ENCODE measurements around the gene TAOK2. TPM values are rescaled to one million over a fixed set of nuclear protein-coding genes. Genes with fewer than 3 reads are reported as not detected.
"Not testable (repeated sequence)": the region's sequence is repeated elsewhere in the genome, so short reads cannot be mapped to it uniquely, and the experiment has no call there.

TAOK2 gene
- total RNA-seq, 1 experiment from 2014 or later, result 21.5 TPM

DNA sequence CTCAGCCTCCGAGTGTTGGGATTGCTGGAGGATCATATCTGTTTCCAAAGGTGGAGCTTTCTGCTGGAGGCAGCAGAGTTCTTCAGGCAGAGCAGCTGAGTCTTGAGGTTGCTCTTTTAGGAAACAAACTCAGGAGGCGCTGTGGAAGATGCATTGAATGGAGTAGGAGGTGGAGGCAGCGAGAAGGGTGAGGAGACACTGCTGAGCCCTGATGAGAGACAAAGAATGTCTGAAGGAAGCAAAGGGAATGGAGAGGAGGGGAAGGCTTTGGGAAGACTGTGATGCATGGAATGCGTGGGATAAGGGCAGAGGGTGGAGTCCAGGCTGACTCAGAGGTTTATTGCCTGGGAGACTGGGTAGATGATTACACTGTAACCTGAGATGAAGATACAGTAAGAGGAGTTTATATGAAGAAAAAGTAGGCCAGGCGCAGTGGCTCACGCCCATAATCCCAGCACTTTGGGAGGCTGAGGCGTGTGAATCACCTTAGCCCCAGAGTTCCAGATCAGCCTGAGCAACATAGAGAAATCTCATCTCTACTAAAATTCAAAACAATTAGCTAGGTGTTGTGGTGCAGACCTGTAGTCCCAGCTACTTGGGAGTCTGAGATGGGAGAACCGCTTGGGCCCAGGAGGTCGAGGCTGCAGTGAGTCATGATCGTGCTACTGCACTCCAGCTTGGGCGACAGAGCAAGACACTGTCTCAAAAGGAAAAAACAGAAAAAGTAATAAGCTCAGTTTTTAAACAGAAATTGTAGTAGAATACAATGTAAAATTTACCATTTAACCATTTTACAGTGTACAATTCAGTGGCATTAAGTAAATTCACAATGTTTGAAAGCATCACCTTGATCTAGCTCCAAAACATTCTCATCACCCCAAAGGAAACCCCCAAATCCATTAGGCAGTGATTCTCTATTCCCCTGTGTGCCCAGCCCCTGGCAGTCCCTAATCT, 29.5 kb upstream of the TAOK2 start:
- Histone ChIP-seq H4K20me1 (ENCODE audit: insufficient read depth, low read depth, low read length) (no peaks in the 10 kb centered on the region), H3K36me3 (ENCODE audit: insufficient read depth, low read length) (no peaks in the 10 kb centered on the region), H3K9me2 (replicated peaks; ENCODE audit: insufficient read depth, low read length) (no peaks in the 10 kb centered on the region), H3K9me3 (ENCODE audit: low read length) (no peaks in the 10 kb centered on the region), H3K4me1 (ENCODE audit: low read length) (peaks cover 4% of the 10 kb centered on the region), H3K79me2 (ENCODE audit: low read length) (no peaks in the 10 kb centered on the region), H3K4me3 (ENCODE audit: low read length) (no peak overlapping the region), H3K27ac (ENCODE audit: low read length) (no peak overlapping the region), H2AFZ (ENCODE audit: low read length) (no peak overlapping the region; the same call in 1 of the 2 replicates), H3K9ac (ENCODE audit: low read length) (0 out of 2 replicates have a peak overlapping the region, but pooled peaks have one; percentile 8), H3K4me2 (ENCODE audit: low read depth, low read length, poor library complexity, severe bottlenecking) (peak overlapping the region; percentile 16), H3K27me3 (ENCODE audit: low read length) (no peaks in the 10 kb centered on the region)
- DNase-seq, result no peak

- H3K79me2 ChIP-seq (ENCODE audit: low read length), result no peaks in the 10 kb centered on the region
- no peak for DNase-seq
- H3K4me2 ChIP-seq (ENCODE audit: low read depth, low read length, poor library complexity, severe bottlenecking), result no peak overlapping the region
- H3K4me3 ChIP-seq (ENCODE audit: low read length), result no peak overlapping the region
- no peak overlapping the region for H3K9ac ChIP-seq (ENCODE audit: low read length)
- H4K20me1 ChIP-seq (ENCODE audit: insufficient read depth, low read depth, low read length), result no peaks in the 10 kb centered on the region
- H2AFZ ChIP-seq (ENCODE audit: low read length), result no peak overlapping the region
- H3K27ac ChIP-seq (ENCODE audit: low read length), result no peak overlapping the region
- H3K27me3 ChIP-seq (ENCODE audit: low read length), result no peaks in the 10 kb centered on the region
- peaks cover 4% of the 10 kb centered on the region for H3K4me1 ChIP-seq (ENCODE audit: low read length)
- H3K9me3 ChIP-seq (ENCODE audit: low read length), result no peaks in the 10 kb centered on the region; the same call in 1 of the 2 replicates
- H3K36me3 ChIP-seq (ENCODE audit: insufficient read depth, low read length), result no peaks in the 10 kb centered on the region
- no peaks in the 10 kb centered on the region for H3K9me2 ChIP-seq (replicated peaks; ENCODE audit: insufficient read depth, low read length)
Observed at GRCh38 chr16:29947897-29948296, 25.8 kb upstream of the TAOK2 start.

DNA sequence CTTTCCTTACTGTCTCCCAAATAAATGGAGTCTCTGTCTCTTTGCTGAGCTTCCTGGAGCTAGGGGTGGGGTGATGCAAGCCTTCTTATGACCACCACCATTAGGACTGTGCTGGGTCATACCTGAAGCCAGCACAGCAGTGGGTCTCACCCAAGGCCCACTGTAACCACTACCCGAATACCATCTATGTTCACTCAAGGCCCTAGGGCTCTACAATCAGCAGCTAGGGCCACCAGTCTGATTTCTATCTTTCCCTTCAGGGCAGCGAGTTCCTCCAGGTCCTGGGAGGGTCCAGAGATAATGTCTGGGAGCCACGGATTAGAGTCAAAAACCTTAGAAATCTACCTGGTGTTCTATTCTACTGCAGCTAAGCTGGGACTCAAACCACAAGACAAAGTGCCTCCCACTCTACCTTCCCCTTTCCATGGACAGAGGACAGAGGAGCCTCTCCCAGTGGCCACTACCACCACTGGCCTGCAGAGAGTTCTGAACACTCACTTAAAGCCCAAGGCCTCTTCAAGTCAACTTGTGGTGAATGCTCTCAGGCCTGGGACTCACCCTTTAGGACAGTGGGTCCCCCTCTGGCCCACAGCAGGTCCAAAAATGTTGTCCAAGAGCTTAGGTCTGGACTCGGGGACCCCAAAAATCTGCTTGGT, 22.7 kb upstream of the TAOK2 start:
- Histone ChIP-seq H2AFZ (ENCODE audit: low read length) (no peak overlapping the region), H3K4me2 (ENCODE audit: low read depth, low read length, poor library complexity, severe bottlenecking) (no peak overlapping the region), H3K9me2 (replicated peaks; ENCODE audit: insufficient read depth, low read length) (no peaks in the 10 kb centered on the region), H3K9me3 (ENCODE audit: low read length) (no peaks in the 10 kb centered on the region; the same call in 1 of the 2 replicates), H3K36me3 (ENCODE audit: insufficient read depth, low read length) (no peaks in the 10 kb centered on the region), H4K20me1 (ENCODE audit: insufficient read depth, low read depth, low read length) (no peaks in the 10 kb centered on the region), H3K9ac (ENCODE audit: low read length) (no peak overlapping the region), H3K27me3 (ENCODE audit: low read length) (no peaks in the 10 kb centered on the region), H3K27ac (ENCODE audit: low read length) (no peak overlapping the region), H3K4me1 (ENCODE audit: low read length) (peaks cover 6% of the 10 kb centered on the region), H3K4me3 (ENCODE audit: low read length) (no peak overlapping the region), H3K79me2 (ENCODE audit: low read length) (no peaks in the 10 kb centered on the region)
- no peak for DNase-seq

GRCh38 chr16:29951625-29952365, 21.9 kb upstream of the TAOK2 start:
- Histone ChIP-seq H3K79me2 (ENCODE audit: low read length) (no peaks in the 10 kb centered on the region), H3K4me3 (ENCODE audit: low read length) (no peak overlapping the region), H3K27me3 (ENCODE audit: low read length) (no peaks in the 10 kb centered on the region), H3K4me1 (ENCODE audit: low read length) (peaks cover 6% of the 10 kb centered on the region), H3K9ac (ENCODE audit: low read length) (no peak overlapping the region), H3K4me2 (ENCODE audit: low read depth, low read length, poor library complexity, severe bottlenecking) (no peak overlapping the region), H3K36me3 (ENCODE audit: insufficient read depth, low read length) (no peaks in the 10 kb centered on the region), H3K9me2 (replicated peaks; ENCODE audit: insufficient read depth, low read length) (no peaks in the 10 kb centered on the region), H4K20me1 (ENCODE audit: insufficient read depth, low read depth, low read length) (no peaks in the 10 kb centered on the region), H3K9me3 (ENCODE audit: low read length) (no peaks in the 10 kb centered on the region; the same call in 1 of the 2 replicates), H3K27ac (ENCODE audit: low read length) (no peak overlapping the region), H2AFZ (ENCODE audit: low read length) (no peak overlapping the region)
- no peak for DNase-seq

GRCh38 chr16:29958756-29959155, 14.9 kb upstream of the TAOK2 start:
- H3K36me3 ChIP-seq (ENCODE audit: insufficient read depth, low read length), result no peaks in the 10 kb centered on the region
- no peaks in the 10 kb centered on the region for H3K27me3 ChIP-seq (ENCODE audit: low read length)
- H3K9me2 ChIP-seq (replicated peaks; ENCODE audit: insufficient read depth, low read length), result no peaks in the 10 kb centered on the region

GRCh38 chr16:29959293-29959692, 14.4 kb upstream of the TAOK2 start:
- Histone ChIP-seq H3K27ac (ENCODE audit: low read length) (no peak overlapping the region), H3K4me1 (ENCODE audit: low read length) (peaks cover 23% of the 10 kb centered on the region), H3K79me2 (ENCODE audit: low read length) (peaks cover 12% of the 10 kb centered on the region), H3K9ac (ENCODE audit: low read length) (no peak overlapping the region), H2AFZ (ENCODE audit: low read length) (no peak overlapping the region), H4K20me1 (ENCODE audit: insufficient read depth, low read depth, low read length) (no peaks in the 10 kb centered on the region), H3K27me3 (ENCODE audit: low read length) (no peaks in the 10 kb centered on the region), H3K9me3 (ENCODE audit: low read length) (no peaks in the 10 kb centered on the region), H3K4me2 (ENCODE audit: low read depth, low read length, poor library complexity, severe bottlenecking) (no peak overlapping the region), H3K9me2 (replicated peaks; ENCODE audit: insufficient read depth, low read length) (no peaks in the 10 kb centered on the region), H3K4me3 (ENCODE audit: low read length) (no peak overlapping the region), H3K36me3 (ENCODE audit: insufficient read depth, low read length) (no peaks in the 10 kb centered on the region)
- no peak for DNase-seq

More at GRCh38 chr16:29958756-29959155, 14.9 kb upstream of the TAOK2 start:
- no peak for DNase-seq
- no peak overlapping the region for H2AFZ ChIP-seq (ENCODE audit: low read length)
- no peak overlapping the region for H3K4me2 ChIP-seq (ENCODE audit: low read depth, low read length, poor library complexity, severe bottlenecking)
- no peaks in the 10 kb centered on the region for H4K20me1 ChIP-seq (ENCODE audit: insufficient read depth, low read depth, low read length)
- H3K4me1 ChIP-seq (ENCODE audit: low read length), result peaks cover 23% of the 10 kb centered on the region
- H3K79me2 ChIP-seq (ENCODE audit: low read length), result peaks cover 12% of the 10 kb centered on the region
- H3K9ac ChIP-seq (ENCODE audit: low read length), result no peak overlapping the region
- no peaks in the 10 kb centered on the region for H3K9me3 ChIP-seq (ENCODE audit: low read length)
- no peak overlapping the region for H3K4me3 ChIP-seq (ENCODE audit: low read length)
- no peak overlapping the region for H3K27ac ChIP-seq (ENCODE audit: low read length)

DNA sequence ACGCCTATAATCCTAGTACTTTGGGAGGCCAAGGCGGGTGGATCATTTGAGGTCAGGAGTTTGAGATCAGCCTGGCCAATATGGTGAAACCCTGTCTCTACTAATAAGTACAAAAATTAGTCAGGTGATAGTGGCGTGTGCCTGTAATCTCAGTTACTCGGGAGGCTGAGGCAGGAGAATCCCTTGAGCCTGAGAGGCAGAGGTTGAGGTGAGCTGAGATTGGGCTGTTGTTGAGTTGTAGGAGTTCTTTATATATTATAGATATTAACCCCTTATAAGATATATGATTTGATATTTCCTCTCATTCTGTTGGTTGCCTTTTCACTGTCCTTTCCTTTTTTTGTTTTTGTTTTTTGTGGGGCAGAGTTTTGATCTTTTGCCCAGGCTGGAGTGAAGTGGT, 13.8 kb upstream of the TAOK2 start:
- not testable (repeated sequence) for H3K4me3 ChIP-seq (ENCODE audit: low read length); H3K27ac ChIP-seq (ENCODE audit: low read length); DNase-seq; H3K9ac ChIP-seq (ENCODE audit: low read length); H2AFZ ChIP-seq (ENCODE audit: low read length); H3K9me3 ChIP-seq (ENCODE audit: low read length); H4K20me1 ChIP-seq (ENCODE audit: insufficient read depth, low read depth, low read length); H3K4me2 ChIP-seq (ENCODE audit: low read depth, low read length, poor library complexity, severe bottlenecking); H3K9me2 ChIP-seq (replicated peaks; ENCODE audit: insufficient read depth, low read length); H3K36me3 ChIP-seq (ENCODE audit: insufficient read depth, low read length); H3K27me3 ChIP-seq (ENCODE audit: low read length)
- peaks cover 21% of the 10 kb centered on the region for H3K4me1 ChIP-seq (ENCODE audit: low read length)
- H3K79me2 ChIP-seq (ENCODE audit: low read length), result peaks cover 12% of the 10 kb centered on the region

DNA sequence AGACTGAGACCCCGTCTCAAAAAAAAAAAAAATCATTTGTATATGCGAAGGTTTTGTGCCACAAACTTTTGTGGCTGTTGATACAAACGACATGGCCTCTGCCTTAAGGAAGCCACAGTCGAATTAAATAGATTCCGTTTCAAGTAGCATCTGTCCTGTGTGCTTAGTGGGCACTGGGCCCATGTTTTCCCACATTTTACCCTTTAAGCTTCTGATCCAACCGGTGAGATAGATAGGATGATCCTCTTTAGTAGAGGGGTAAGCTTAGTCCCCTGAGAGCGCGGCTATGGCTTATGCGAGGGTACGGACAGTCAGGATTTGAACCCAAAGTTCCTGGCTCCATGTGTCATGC, 12.6 kb upstream of the TAOK2 start:
- Histone ChIP-seq H3K79me2 (ENCODE audit: low read length) (peaks cover 12% of the 10 kb centered on the region), H3K4me1 (ENCODE audit: low read length) (peaks cover 17% of the 10 kb centered on the region), H3K9me3 (ENCODE audit: low read length) (no peaks in the 10 kb centered on the region), H3K4me2 (ENCODE audit: low read depth, low read length, poor library complexity, severe bottlenecking) (peak overlapping the region; percentile 99), H2AFZ (ENCODE audit: low read length) (peak overlapping the region; percentile 46), H3K36me3 (ENCODE audit: insufficient read depth, low read length) (no peaks in the 10 kb centered on the region), H4K20me1 (ENCODE audit: insufficient read depth, low read depth, low read length) (no peaks in the 10 kb centered on the region), H3K4me3 (ENCODE audit: low read length) (peak overlapping the region; percentile 97), H3K27ac (ENCODE audit: low read length) (no peak overlapping the region), H3K9me2 (replicated peaks; ENCODE audit: insufficient read depth, low read length) (no peaks in the 10 kb centered on the region), H3K27me3 (ENCODE audit: low read length) (no peaks in the 10 kb centered on the region), H3K9ac (ENCODE audit: low read length) (peak overlapping the region; percentile 89)
- no peak for DNase-seq

Data from Karpas-422 (cell line).